Subcutaneous abdominal adipose tissue (tissue), 5 donors: ENCODE results near the gene OR10G7.
A peak's percentile ranks its signal among the peaks of the same experiment; 100 is the strongest.

ENCODE experiments used
- H3K27ac ChIP-seq: one replicate; pipeline ENCODE4 v1.7.0; 2013; ENCODE audit warnings: low read depth, mild to moderate bottlenecking, inconsistent platforms, low read length, moderate library complexity
- H3K27me3 ChIP-seq, 5 donors: one replicate each; pipeline ENCODE4 v1.7.0; 2013; ENCODE audit warnings: low read length in 5 of 5, inconsistent platforms in 1 of 5; ENCODE audit not compliant: control insufficient read depth in 5 of 5, insufficient read depth in 4 of 5
- H3K36me3 ChIP-seq, 5 donors: one replicate each; pipeline ENCODE4 v1.7.0; 2013; ENCODE audit warnings: low read length in 5 of 5; ENCODE audit not compliant: control insufficient read depth in 5 of 5, insufficient read depth in 5 of 5
- H3K4me1 ChIP-seq, 5 donors: one replicate each; pipeline ENCODE4 v1.7.0; 2013; ENCODE audit warnings: low read length in 5 of 5, mild to moderate bottlenecking in 3 of 5, moderate library complexity in 1 of 5; ENCODE audit not compliant: control insufficient read depth in 5 of 5, insufficient read depth in 5 of 5
- H3K4me3 ChIP-seq, 5 donors: one replicate each; pipeline ENCODE4 v1.7.0; 2013; ENCODE audit warnings: low read length in 5 of 5, low read depth in 1 of 5
- H3K9ac ChIP-seq, 5 donors: one replicate each; pipeline ENCODE4 v1.7.0; 2013; ENCODE audit warnings: low read length in 5 of 5, mild to moderate bottlenecking in 4 of 5, moderate library complexity in 3 of 5
- H3K9me3 ChIP-seq, 5 donors: one replicate each; pipeline ENCODE4 v1.7.0; 2013; ENCODE audit warnings: low read length in 5 of 5; ENCODE audit not compliant: control insufficient read depth in 5 of 5
- donor health status: healthy.
- donor health status: healthy.
- donor health status: healthy.
- donor health status: healthy.
- donor health status: healthy.

OR10G7 gene

DNA sequence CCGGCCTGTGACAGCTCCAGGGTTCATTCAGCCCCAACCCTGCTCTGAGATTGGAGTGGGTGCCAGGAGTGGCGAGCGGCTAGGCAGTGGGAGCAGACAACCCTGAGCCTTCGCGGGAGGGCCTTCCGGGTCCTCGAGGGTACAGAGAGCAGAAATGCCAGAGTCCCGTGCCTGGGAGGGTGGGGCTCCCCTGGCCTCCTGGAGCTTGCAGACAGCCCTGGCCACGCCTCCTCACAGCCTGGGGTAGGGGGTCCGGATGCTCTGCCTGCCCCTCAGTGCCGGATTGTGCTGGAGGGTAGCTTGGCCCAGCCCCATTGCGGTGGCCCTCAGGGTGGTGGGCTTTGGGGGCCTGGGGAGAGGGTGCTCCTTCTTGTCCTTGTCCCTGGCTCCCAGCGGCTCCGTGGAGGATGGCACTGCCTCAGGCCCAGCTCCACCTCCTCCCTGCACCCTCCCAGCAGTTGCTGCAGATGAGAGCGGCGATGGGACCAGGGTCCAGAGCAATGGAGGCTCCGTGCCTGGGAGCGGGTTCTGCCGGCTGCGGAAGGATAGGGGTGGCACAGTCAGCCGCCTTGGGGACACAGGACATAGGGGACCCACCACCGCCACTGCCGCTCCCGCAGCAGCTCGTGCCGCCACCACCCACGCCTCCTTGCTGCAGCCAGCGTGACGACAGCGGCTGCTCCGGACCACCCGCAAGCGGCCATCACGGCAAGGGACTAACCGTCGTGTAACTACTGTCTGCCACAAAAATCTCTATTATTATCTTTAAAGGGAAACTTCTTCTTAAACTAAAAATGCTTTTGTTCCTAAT, 34.9 kb upstream of the OR10G7 start:
- Histone ChIP-seq H3K4me3 (peak overlapping the region in 4 of 5 donors; percentile 59 to 76 (median 69)), H3K9me3 (no peaks in the 10 kb centered on the region), H3K27ac (no peak overlapping the region), H3K36me3 (no peaks in the 10 kb centered on the region), H3K9ac (peak overlapping the region in 2 of 5 donors; percentile 35 to 44), H3K4me1 (peaks cover 0 to 15% (median 9%) of the 10 kb centered on the region in 5 donors), H3K27me3 (peaks cover 7 to 19% (median 14%) of the 10 kb centered on the region in 5 donors)

GRCh38 chr11:124075492-124075840, 34.3 kb upstream of the OR10G7 start:
- Histone ChIP-seq H3K9ac (peak overlapping the region in 1 of 5 donors; percentile 35), H3K36me3 (no peaks in the 10 kb centered on the region), H3K27me3 (peaks cover 7 to 19% (median 12%) of the 10 kb centered on the region in 5 donors), H3K9me3 (no peaks in the 10 kb centered on the region), H3K4me3 (peak overlapping the region in 2 of 5 donors; percentile 67 to 71), H3K4me1 (peaks cover 0 to 15% (median 9%) of the 10 kb centered on the region in 5 donors), H3K27ac (no peak overlapping the region)

- no peaks in the 10 kb centered on the region for H3K36me3 ChIP-seq
- peaks cover 3 to 22% (median 17%) of the 10 kb centered on the region in 5 donors for H3K4me1 ChIP-seq
- H3K27me3 ChIP-seq, result peaks cover 7 to 19% (median 12%) of the 10 kb centered on the region in 5 donors
- no peaks in the 10 kb centered on the region for H3K9me3 ChIP-seq
- H3K27ac ChIP-seq, result no peak overlapping the region
- H3K9ac ChIP-seq, result no peak overlapping the region
- H3K4me3 ChIP-seq, result no peak overlapping the region
Measured at GRCh38 chr11:124074554-124074953, 33.4 kb upstream of the OR10G7 start.

DNA sequence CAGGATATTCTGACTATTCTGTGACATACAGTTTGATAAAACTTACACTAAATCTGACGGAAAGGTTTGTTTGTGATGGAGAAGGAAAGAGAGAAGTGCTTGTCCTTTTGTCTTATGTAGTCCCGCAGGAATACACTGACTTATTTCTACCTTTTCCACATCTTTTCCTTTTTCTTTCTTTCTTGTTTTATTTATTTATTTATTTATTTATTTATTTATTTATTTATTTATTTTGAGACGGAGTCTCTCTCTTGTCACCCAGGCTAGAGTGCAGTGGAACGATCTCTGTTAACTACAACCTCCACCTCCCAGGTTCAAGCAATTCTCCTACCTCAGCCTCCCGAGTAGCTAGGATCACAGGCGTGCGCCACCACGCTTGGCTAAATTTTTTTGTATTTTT, 31.0 kb upstream of the OR10G7 start:
- no peak overlapping the region for H3K9ac ChIP-seq
- no peak overlapping the region for H3K27ac ChIP-seq
- H3K4me3 ChIP-seq, result no peak overlapping the region
- no peaks in the 10 kb centered on the region for H3K36me3 ChIP-seq
- no peaks in the 10 kb centered on the region for H3K9me3 ChIP-seq
- peaks cover 3 to 16% (median 10%) of the 10 kb centered on the region in 5 donors for H3K27me3 ChIP-seq
- peaks cover 3 to 26% (median 20%) of the 10 kb centered on the region in 5 donors for H3K4me1 ChIP-seq

DNA sequence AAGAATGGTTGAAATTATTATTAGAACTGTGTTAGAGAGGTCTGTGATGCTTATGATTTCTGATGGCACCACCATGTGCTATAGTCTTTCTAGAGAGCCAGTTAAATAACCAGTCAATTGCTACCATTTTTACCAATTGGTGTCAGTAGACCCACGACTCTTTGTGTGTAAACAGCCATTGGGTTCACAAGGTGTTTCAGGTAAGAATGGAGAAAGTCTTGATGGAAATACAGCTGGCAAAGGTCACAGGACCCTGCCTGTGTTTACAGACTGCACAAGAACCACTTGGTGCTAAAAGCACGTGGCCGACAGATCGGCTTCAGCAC, 30.5 kb upstream of the OR10G7 start:
- H3K4me1 ChIP-seq, result peaks cover 3 to 25% (median 20%) of the 10 kb centered on the region in 5 donors
- H3K27me3 ChIP-seq, result peaks cover 3 to 15% (median 10%) of the 10 kb centered on the region in 5 donors
- H3K9me3 ChIP-seq, result no peaks in the 10 kb centered on the region
- no peak overlapping the region for H3K4me3 ChIP-seq
- H3K27ac ChIP-seq, result no peak overlapping the region
- H3K9ac ChIP-seq, result no peak overlapping the region
- no peaks in the 10 kb centered on the region for H3K36me3 ChIP-seq

GRCh38 chr11:124070915-124071622, 29.9 kb upstream of the OR10G7 start:
- peak overlapping the region; percentile 19 for H3K27ac ChIP-seq
- no peak overlapping the region for H3K4me3 ChIP-seq

GRCh38 chr11:124069429-124070401, 28.6 kb upstream of the OR10G7 start:
- Histone ChIP-seq H3K9me3 (no peaks in the 10 kb centered on the region), H3K36me3 (no peaks in the 10 kb centered on the region), H3K4me3 (peak overlapping the region; percentile 30 to 71 (median 55)), H3K27ac (no peak overlapping the region), H3K9ac (no peak overlapping the region), H3K4me1 (peaks cover 3 to 15% (median 11%) of the 10 kb centered on the region in 5 donors), H3K27me3 (peaks cover 0 to 6% (median 0%) of the 10 kb centered on the region in 5 donors)

More at GRCh38 chr11:124070915-124071622, 29.9 kb upstream of the OR10G7 start:
- peaks cover 3 to 20% (median 16%) of the 10 kb centered on the region in 5 donors for H3K4me1 ChIP-seq
- H3K9me3 ChIP-seq, result no peaks in the 10 kb centered on the region
- peaks cover 3 to 12% (median 8%) of the 10 kb centered on the region in 5 donors for H3K27me3 ChIP-seq
- H3K36me3 ChIP-seq, result no peaks in the 10 kb centered on the region
- H3K9ac ChIP-seq, result peak overlapping the region in 1 of 5 donors; percentile 2

- Histone ChIP-seq H3K36me3 (no peaks in the 10 kb centered on the region), H3K4me1 (peaks cover 3 to 15% (median 11%) of the 10 kb centered on the region in 5 donors), H3K4me3 (no peak overlapping the region), H3K9ac (no peak overlapping the region), H3K9me3 (no peaks in the 10 kb centered on the region), H3K27ac (no peak overlapping the region), H3K27me3 (peaks cover 0 to 6% (median 0%) of the 10 kb centered on the region in 5 donors)
Measured at GRCh38 chr11:124068601-124069110, 27.5 kb upstream of the OR10G7 start.

DNA sequence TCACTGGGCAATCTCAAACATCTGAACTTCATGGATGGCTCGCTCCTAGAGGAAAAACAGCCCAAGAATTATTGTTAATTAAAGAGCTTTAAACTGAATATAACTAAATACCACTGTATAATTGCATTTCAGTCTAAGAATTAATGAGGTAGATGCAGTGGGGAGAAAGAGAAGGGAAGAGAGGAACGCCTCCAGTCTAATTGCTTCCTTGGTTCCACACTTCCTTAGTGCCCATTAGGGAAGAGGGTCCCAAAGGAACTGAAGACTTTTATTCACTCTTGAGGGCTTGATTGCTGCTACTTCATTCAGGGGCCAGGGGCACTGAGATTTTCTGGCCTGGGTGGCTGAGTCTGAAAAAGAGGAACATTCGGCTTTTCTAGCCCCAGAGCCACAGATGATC, 11.8 kb upstream of the OR10G7 start:
- H3K9ac ChIP-seq, result no peak overlapping the region
- no peaks in the 10 kb centered on the region for H3K4me1 ChIP-seq
- H3K27me3 ChIP-seq, result no peaks in the 10 kb centered on the region
- no peak overlapping the region for H3K27ac ChIP-seq
- H3K9me3 ChIP-seq, result no peaks in the 10 kb centered on the region
- H3K36me3 ChIP-seq, result no peaks in the 10 kb centered on the region
- no peak overlapping the region for H3K4me3 ChIP-seq
